A549 treated with Mapracorat at 1 μM for 4 hours (cell line): Measurements from ENCODE around the gene VEZF1. TPM values are rescaled to one million over a fixed set of nuclear protein-coding genes. Genes with fewer than 3 reads are reported as not detected.

ENCODE experiments used
- total RNA-seq: library from RNA; stranded (reverse); fragments of 200-300 nt; extraction: Qiagen RNA extraction; gene quantifications from 5 replicates; pipeline ENCODE4 v1.2.3, GENCODE V29; 2022

The VEZF1 gene, protein sequence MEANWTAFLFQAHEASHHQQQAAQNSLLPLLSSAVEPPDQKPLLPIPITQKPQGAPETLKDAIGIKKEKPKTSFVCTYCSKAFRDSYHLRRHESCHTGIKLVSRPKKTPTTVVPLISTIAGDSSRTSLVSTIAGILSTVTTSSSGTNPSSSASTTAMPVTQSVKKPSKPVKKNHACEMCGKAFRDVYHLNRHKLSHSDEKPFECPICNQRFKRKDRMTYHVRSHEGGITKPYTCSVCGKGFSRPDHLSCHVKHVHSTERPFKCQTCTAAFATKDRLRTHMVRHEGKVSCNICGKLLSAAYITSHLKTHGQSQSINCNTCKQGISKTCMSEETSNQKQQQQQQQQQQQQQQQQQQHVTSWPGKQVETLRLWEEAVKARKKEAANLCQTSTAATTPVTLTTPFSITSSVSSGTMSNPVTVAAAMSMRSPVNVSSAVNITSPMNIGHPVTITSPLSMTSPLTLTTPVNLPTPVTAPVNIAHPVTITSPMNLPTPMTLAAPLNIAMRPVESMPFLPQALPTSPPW
- total RNA-seq: 39.4 to 49.6 TPM (median 46.9 TPM) in 5 replicates

GRCh38 chr17:57987581-57988300, at the start of gene VEZF1:
Gene VEZF1 (minus strand): TSS chr17:57988254. CDS start chr17:57988111, 143 bp downstream.

GRCh38 chr17:58006924-58007780, 19.1 kb upstream of the VEZF1 start, which contains the start of gene SRSF1:
Gene SRSF1 (minus strand): TSS chr17:58007246. CDS start chr17:58007137, 109 bp downstream.

GRCh38 chr17:57955183-57955931, 32.7 kb downstream of the VEZF1 start, which contains the start of gene CUEDC1:
Gene CUEDC1 (minus strand): TSS chr17:57955412. CDS start chr17:57885564, 69,848 bp downstream.

Other genes with a start within 250 kb of the VEZF1 start
- not detected in 5 replicates for gene CCDC182, start 243.0 kb downstream of the VEZF1 start, total RNA-seq
- gene MRPS23, start 138.2 kb downstream of the VEZF1 start, total RNA-seq: 163 to 240 TPM (median 179 TPM) in 5 replicates
- gene CUEDC1, start 32.8 kb downstream of the VEZF1 start, total RNA-seq: 46.2 to 62.6 TPM (median 54.2 TPM) in 5 replicates
- 242 to 251 TPM (median 243 TPM) in 5 replicates for gene SRSF1, start 19.0 kb upstream of the VEZF1 start, total RNA-seq
- gene DYNLL2, start 95.2 kb upstream of the VEZF1 start, total RNA-seq: 18.2 to 24.3 TPM (median 23.3 TPM) in 5 replicates
- not detected in 5 replicates for gene OR4D1, start 160.1 kb upstream of the VEZF1 start, total RNA-seq
- not detected in 5 replicates for gene OR4D2, start 178.7 kb upstream of the VEZF1 start, total RNA-seq
- not detected in 5 replicates for gene EPX, start 204.5 kb upstream of the VEZF1 start, total RNA-seq
- gene MKS1, start 231.0 kb upstream of the VEZF1 start, total RNA-seq: 9.0 to 12.7 TPM (median 11.2 TPM) in 5 replicates